ENCODE results near the gene ZNF787. TPM values are rescaled to one million over a fixed set of nuclear protein-coding genes. Genes with fewer than 3 reads are reported as not detected.

ZNF787 gene
- total and polyA plus RNA-seq, 2 of the 4 experiments (the other 2 are of a cell fraction): 4.8 to 11.2 TPM

- no peak overlapping the region for H2BK15ac ChIP-seq (ENCODE audit: low read depth, low read length)
- H3K36me3 ChIP-seq (ENCODE audit: control insufficient read depth, insufficient read depth, low read length): peaks cover 6% of the 10 kb centered on the region
- peak overlapping the region; percentile 47 to 72; a peak in 2 of 4 replicates for H4K8ac ChIP-seq (ENCODE audit: low read depth in 2 of 2, low read length in 2 of 2)
- no peaks in the 10 kb centered on the region; the same call in 1 of the 2 replicates for H3K4me1 ChIP-seq (ENCODE audit: control insufficient read depth, insufficient read depth, low read length)
- POLR2A ChIA-PET (ENCODE audit: unreplicated experiment): no interaction called here
- peak overlapping the region; percentile 71; the same call in 1 of the 2 replicates for H3K23ac ChIP-seq (ENCODE audit: low read depth, low read length)
- peak overlapping the region; percentile 67 for H3K4ac ChIP-seq (ENCODE audit: low read depth, low read length)
- H2BK120ac ChIP-seq (ENCODE audit: low read depth, low read length): no peak overlapping the region
- peaks cover 22% of the 10 kb centered on the region for H3K9me1 ChIP-seq (ENCODE audit: insufficient read depth, low read length)
- in situ Hi-C loops (cut with MboI; ENCODE audit: low sequenced_read_pairs) (loop anchor here (25.0 kb wide), 2 partner anchors 454 to 1679 kb away; partner anchors contain the start of genes CDC42EP5, EPN1 and LENG9), dilution Hi-C loops (cut with HindIII; ENCODE audit: low sequenced_read_pairs, unreplicated experiment) (no loop called here), intact Hi-C loops (cut with micrococcal nuclease) (loop anchor here (2.0 kb wide), 2 partner anchors 21 to 61 kb away; partner anchors contain the start of gene ZNF787)
- H2AFZ ChIP-seq (replicated peaks; ENCODE audit: low read length, poor library complexity): peak overlapping the region; percentile 95
- peak overlapping the region; percentile 8; the same call in 1 of the 2 replicates for H4K5ac ChIP-seq (ENCODE audit: low read depth, low read length)
- peak overlapping the region; percentile 40; the same call in 1 of the 2 replicates for H3K56ac ChIP-seq (ENCODE audit: extremely low read depth, insufficient read depth, low read length)
- peak overlapping the region; percentile 11 for H2BK5ac ChIP-seq (ENCODE audit: low read depth, low read length, poor library complexity, severe bottlenecking)
- H3K79me1 ChIP-seq (ENCODE audit: low read depth in 1 of 2, low read length in 2 of 2): peaks cover 18 to 40% of the 10 kb centered on the region in 2 experiments
- no peak overlapping the region for H3K18ac ChIP-seq (ENCODE audit: low read depth, low read length)
- peak overlapping the region; percentile 1; the same call in 1 of the 2 replicates for H4K91ac ChIP-seq (ENCODE audit: insufficient read depth, low read depth, low read length)
- peak overlapping the region; percentile 50 for H3K27ac ChIP-seq (ENCODE audit: insufficient read depth, low read length)
- peak overlapping the region; percentile 72 for H3K9ac ChIP-seq (ENCODE audit: low read depth, low read length)
- H3K9me3 ChIP-seq (ENCODE audit: control insufficient read depth, insufficient read depth, low read length): no peaks in the 10 kb centered on the region
- H2AK5ac ChIP-seq (ENCODE audit: low read depth, low read length): peak overlapping the region; percentile 72
- DNase-seq: no peak
- peak overlapping the region; percentile 38 for H3K4me3 ChIP-seq (ENCODE audit: insufficient read depth, low read depth, low read length)
- H3K27me3 ChIP-seq (ENCODE audit: control insufficient read depth, insufficient read depth, low read length): no peaks in the 10 kb centered on the region
- no TSS peak for BruUV-seq (replicated peaks)
- H2AK9ac ChIP-seq (replicated peaks; ENCODE audit: low read depth, low read length, poor library complexity): peak overlapping the region; percentile 94
- TF ChIP-seq SMC3 (IDR thresholded peaks at IDR 0.05; ENCODE audit: low read depth, low read length) (no peak), ELK1 (IDR thresholded peaks at IDR 0.05; ENCODE audit: borderline replicate concordance, low read depth, low read length) (no peak), FOS (IDR thresholded peaks at IDR 0.05; ENCODE audit: low read depth, low read length) (no peak), RCOR1 (IDR thresholded peaks at IDR 0.05; ENCODE audit: insufficient replicate concordance, low read length) (no peak), USF2 (IDR thresholded peaks at IDR 0.05; ENCODE audit: low read depth, low read length) (no peak), BHLHE40 (IDR thresholded peaks at IDR 0.05; ENCODE audit: low read depth, low read length) (no peak), NFE2L2 (IDR thresholded peaks at IDR 0.05; ENCODE audit: low read depth, low read length) (no peak), RAD21 (IDR thresholded peaks at IDR 0.05; ENCODE audit: low read length) (no peak), MXI1 (IDR thresholded peaks at IDR 0.05; ENCODE audit: borderline replicate concordance, low read depth, low read length) (no peak), RFX5 (IDR thresholded peaks at IDR 0.05; ENCODE audit: low read depth, low read length) (no peak), CEBPB (IDR thresholded peaks at IDR 0.05; ENCODE audit: low read depth, low read length) (no peak)
- 0% methylated on average over 12 of the region's 26 CpGs; no CpG with 5 or more reads in 1 of the 2 experiments for whole genome bisulfite sequencing, 2 experiments (ENCODE audit: extremely low coverage in 2 of 2, insufficient read length in 1 of 2)
- H3K14ac ChIP-seq (replicated peaks; ENCODE audit: low read depth, low read length): peak overlapping the region; percentile 82
- no peak for ATAC-seq (ENCODE audit: low read depth)
- peak overlapping the region; percentile 93 for H3K4me2 ChIP-seq (ENCODE audit: low read depth, low read length)
- H4K20me1 ChIP-seq (ENCODE audit: insufficient read depth, low read length): peaks cover 3% of the 10 kb centered on the region; the same call in 1 of the 2 replicates
- CTCF ChIA-PET: interaction anchor here (0.7 kb wide), 1 partner anchor 173 kb away, joined by 3 read pairs; the partner anchor contains the start of gene ZSCAN5A
- H2BK20ac ChIP-seq (ENCODE audit: low read depth, low read length): no peak overlapping the region; the same call in 1 of the 2 replicates
These were observed 20.4 kb upstream of the ZNF787 start for GRCh38 chr19:56141417-56141993.

Data from IMR-90 (cell line).